GM12891 (cell line): ENCODE data around the gene CERCAM.

Experiments used
- PAX5 ChIP-seq: IDR thresholded peaks from 2 replicates; pipeline ENCODE4 v1.6.1; 2011; ENCODE audit warnings: low read length, moderate library complexity, mild to moderate bottlenecking; ENCODE audit not compliant: insufficient read depth, severe bottlenecking
- POLR2A ChIP-seq: IDR thresholded peaks from 2 replicates; pipeline ENCODE4 v1.6.1; 2011; ENCODE audit warnings: low read depth, low read length, control low read depth
- TAF1 ChIP-seq: IDR thresholded peaks from 2 replicates; pipeline ENCODE4 v1.6.1; 2011; ENCODE audit warnings: low read depth, low read length, control low read depth

- TF ChIP-seq POLR2A = no peak
- no peak for TF ChIP-seq TAF1
- TF ChIP-seq PAX5 = no peak
Measured at GRCh38 chr9:128442150-128442549, 21.5 kb downstream of the CERCAM start.
